ES-I3 (cell line): ENCODE data around the gene CLEC10A.
"Not testable (repeated sequence)": the region's sequence is repeated elsewhere in the genome, so short reads cannot be mapped to it uniquely, and the experiment has no call there.

ENCODE experiments used
- H3K36me3 ChIP-seq: 2 replicates; pipeline ENCODE4 v1.6.1; 2013; ENCODE audit warnings: mild to moderate bottlenecking, low read length, control low read depth, moderate library complexity; ENCODE audit not compliant: insufficient read depth
- H3K4me1 ChIP-seq: 2 replicates; pipeline ENCODE4 v1.6.1; 2013; ENCODE audit warnings: mild to moderate bottlenecking, control low read depth, low read length; ENCODE audit not compliant: insufficient read depth
- H3K9ac ChIP-seq: 2 replicates; pipeline ENCODE4 v1.6.1; 2013; ENCODE audit warnings: low read depth, mild to moderate bottlenecking, low read length, moderate library complexity
- H3K9me3 ChIP-seq: 2 replicates; pipeline ENCODE4 v1.6.1; 2013; ENCODE audit warnings: mild to moderate bottlenecking, low read length, moderate library complexity; ENCODE audit not compliant: control insufficient read depth, insufficient read depth

Gene CLEC10A

DNA sequence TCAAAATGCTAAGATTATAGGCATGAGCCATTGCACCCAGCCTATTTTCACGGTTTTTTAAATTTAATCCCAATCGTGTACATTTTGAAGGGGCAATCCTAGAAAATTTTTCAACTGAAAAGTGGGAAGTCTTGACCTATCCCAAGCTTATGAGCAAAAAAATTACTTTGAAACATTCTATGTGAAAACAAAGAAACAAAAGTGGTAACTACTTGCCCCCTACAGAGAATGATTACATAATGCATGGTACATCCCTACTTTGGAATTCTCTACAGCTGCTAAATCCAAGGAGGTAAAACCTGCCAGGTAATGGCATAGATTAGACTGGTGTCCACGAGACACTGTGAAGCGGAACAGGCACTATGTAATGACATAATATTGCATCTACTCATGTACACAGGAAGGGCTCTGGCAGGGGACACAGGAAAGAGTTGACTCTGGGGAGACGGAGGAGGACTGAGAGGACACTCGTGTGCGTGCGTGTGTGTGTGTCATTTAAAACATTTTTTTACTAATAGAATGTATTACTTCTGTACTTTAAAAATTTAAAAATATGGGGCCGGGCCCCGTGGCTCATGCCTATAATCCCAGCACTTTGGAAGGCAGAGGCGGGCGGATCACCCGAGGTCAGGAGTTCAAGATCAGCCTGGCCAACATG, 18.9 kb upstream of the CLEC10A start:
- Histone ChIP-seq H3K9ac (no peak overlapping the region), H3K4me1 (no peaks in the 10 kb centered on the region), H3K9me3 (no peaks in the 10 kb centered on the region), H3K36me3 (no peaks in the 10 kb centered on the region)

DNA sequence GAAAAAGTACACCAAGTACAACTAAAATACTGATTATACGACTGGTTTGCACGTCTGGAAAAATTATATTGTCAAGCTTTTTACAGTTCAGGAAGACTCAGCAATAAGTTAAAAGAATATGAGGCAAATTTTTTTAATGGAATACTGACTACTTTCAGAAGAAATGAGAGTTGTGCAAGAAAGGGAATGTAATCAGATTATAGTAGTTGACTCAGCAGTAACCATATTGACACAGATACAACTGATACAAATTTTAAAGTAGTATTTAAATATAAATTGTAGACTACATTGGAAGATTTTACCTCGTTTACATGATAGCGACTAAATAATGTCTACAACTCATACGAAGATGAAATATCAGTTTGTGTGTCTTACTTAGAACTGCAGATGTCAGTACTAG, 17.9 kb upstream of the CLEC10A start:
- Histone ChIP-seq H3K9ac (no peak overlapping the region), H3K36me3 (no peaks in the 10 kb centered on the region), H3K4me1 (no peaks in the 10 kb centered on the region), H3K9me3 (no peaks in the 10 kb centered on the region)

DNA sequence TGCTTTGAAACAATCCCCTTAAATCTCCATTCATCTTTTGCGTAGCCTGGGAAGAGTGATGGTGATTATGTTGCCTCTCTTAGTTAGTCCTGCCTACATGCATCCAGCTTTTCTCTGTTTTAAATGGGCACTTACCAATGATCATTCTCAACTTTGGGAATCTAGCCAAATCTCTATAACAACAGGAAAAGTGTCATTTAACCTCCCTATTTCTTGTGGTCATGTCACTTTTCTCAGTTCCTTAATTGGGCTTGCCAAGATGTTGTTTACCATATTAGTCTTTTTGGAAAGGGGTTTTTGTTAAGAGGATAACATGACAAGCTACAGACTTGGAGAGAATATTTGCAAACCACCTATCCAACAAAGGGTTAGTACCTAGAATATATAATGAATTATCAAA, 15.6 kb upstream of the CLEC10A start:
- Histone ChIP-seq H3K9me3 (no peaks in the 10 kb centered on the region), H3K9ac (no peak overlapping the region), H3K36me3 (no peaks in the 10 kb centered on the region), H3K4me1 (no peaks in the 10 kb centered on the region)

DNA sequence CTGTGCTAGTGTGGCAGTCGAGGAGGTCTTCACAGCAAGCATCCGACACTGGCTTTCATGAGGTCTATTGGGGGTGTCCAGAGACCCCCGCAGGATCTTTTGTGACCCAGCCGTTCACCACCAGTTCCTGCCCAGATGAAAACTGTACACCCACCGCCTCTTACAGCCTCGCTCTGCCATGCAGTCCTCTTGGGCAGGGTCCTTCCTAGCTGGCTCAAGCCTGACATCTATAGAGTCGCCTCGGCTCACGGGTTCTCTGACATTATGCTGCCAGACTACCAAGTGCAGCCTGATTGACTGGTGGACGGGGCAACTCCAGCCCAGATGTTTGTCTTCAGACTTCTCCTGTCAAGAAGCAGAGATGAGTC, 14.6 kb upstream of the CLEC10A start:
- H3K9me3 ChIP-seq, result no peaks in the 10 kb centered on the region
- H3K4me1 ChIP-seq, result no peaks in the 10 kb centered on the region
- H3K36me3 ChIP-seq, result no peaks in the 10 kb centered on the region
- no peak overlapping the region for H3K9ac ChIP-seq

DNA sequence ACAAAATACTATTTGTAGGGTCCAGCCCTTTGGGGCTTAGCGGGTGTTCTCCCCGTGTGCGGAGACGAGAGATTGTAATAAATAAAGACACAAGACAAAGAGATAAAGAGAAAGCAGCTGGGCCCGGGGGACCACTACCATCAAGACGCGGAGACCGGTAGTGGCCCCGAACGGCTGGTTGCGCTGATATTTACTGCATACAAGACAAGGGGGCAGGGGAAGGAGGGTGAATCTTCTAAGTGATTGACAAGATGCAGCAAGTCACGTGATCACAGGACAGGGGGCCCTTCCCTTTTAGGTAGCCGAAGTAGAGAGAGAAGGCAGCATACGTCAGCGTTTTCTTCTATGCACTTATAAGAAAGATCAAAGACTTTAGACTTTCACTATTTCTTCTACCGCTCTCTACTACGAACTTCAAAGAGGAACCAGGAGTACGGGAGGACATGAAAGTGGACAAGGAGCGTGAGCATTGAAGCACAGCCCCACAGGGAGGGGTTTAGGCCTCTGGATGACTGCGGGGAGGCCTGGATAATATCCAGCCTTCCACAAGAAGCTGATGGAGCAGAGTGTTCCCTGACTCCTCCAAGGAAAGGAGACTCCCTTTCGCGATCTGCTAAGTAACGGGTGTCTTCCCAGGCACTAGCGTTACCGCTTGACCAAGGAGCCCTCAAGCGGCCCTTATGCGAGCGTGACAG, 11.4 kb upstream of the CLEC10A start:
- not testable (repeated sequence) for H3K9me3 ChIP-seq, H3K9ac ChIP-seq, H3K36me3 ChIP-seq, H3K4me1 ChIP-seq

DNA sequence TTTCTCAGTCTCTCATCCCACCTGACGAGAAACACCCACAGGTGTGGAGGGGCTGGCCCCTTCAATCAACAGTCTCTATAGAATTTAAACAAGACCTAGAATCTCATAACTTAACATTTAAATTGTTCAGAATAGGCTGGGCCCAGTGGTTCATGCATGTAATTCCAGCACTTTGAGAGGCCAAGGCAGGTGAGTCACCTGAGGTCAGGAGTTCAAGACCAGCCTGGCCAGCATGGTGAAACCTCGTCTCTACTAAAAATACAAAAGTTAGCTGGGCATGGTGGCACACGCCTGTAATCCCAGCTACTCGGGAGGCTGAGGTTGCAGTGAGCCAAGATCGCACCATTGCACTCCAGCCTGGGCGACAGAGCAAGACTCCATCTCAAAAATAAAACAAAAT, 9.5 kb upstream of the CLEC10A start:
- not testable (repeated sequence) for H3K36me3 ChIP-seq, H3K9ac ChIP-seq, H3K4me1 ChIP-seq, H3K9me3 ChIP-seq

DNA sequence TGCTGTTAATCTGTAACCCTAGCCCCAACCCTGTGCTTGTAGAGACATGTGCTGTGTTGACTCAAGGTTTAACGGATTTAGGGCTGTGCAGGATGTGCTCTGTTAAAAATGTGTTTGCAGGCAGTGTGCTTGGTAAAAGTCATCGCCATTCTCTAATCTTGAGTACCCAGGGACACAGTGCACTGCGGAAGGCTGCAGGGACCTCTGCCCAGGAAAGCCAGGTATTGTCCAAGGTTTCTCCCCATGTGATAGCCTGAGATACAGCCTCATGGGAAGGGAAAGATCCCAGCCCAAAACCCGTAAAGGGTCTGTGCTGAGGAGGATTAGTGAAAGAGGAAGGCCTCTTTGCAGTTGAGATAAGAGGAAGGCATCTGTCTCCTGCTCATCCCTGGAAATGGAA, 8.4 kb upstream of the CLEC10A start:
- not testable (repeated sequence) for H3K36me3 ChIP-seq, H3K4me1 ChIP-seq, H3K9me3 ChIP-seq, H3K9ac ChIP-seq

DNA sequence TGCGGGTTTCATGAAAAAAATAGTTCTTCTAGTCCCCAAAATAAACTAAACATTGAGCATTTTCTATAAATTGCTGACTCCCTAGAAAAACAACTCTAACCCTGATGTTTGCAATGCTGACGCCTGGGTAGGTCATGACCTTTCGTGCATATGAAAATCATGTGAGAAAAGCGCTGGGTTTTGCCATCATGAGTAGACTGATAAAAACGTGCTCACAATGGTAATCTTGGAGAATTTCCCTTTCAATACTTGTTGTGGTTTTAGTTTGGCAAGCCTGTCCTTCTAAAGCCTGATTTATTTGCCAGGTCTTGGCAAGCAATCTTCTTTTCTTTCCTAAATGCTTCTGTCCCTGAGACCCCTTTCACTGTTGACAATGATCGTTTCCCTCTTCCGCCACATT, 4.0 kb upstream of the CLEC10A start:
- Histone ChIP-seq H3K9ac (no peak overlapping the region), H3K36me3 (no peaks in the 10 kb centered on the region), H3K4me1 (no peaks in the 10 kb centered on the region), H3K9me3 (no peaks in the 10 kb centered on the region)

DNA sequence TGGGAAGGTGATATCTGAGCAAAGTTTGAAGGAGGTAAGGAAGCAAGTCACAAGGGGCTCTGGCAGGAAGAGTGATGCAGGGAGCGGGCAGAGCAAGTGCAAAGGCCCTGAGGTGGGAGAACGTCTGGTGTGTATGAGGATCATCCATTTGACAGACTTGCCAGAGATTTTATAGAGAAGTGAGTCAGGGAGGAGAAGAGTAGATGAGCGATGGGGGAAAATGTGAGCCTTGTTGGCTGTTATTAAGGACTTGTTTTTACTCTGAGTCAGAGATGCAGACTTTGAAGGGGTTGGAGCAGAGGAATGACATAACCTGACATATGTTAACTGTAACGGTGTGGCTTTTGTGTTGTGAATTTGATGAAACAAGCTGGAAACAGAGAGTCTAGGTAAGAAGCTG, 3.5 kb upstream of the CLEC10A start:
- Histone ChIP-seq H3K4me1 (no peaks in the 10 kb centered on the region), H3K9me3 (no peaks in the 10 kb centered on the region), H3K36me3 (no peaks in the 10 kb centered on the region), H3K9ac (no peak overlapping the region)

DNA sequence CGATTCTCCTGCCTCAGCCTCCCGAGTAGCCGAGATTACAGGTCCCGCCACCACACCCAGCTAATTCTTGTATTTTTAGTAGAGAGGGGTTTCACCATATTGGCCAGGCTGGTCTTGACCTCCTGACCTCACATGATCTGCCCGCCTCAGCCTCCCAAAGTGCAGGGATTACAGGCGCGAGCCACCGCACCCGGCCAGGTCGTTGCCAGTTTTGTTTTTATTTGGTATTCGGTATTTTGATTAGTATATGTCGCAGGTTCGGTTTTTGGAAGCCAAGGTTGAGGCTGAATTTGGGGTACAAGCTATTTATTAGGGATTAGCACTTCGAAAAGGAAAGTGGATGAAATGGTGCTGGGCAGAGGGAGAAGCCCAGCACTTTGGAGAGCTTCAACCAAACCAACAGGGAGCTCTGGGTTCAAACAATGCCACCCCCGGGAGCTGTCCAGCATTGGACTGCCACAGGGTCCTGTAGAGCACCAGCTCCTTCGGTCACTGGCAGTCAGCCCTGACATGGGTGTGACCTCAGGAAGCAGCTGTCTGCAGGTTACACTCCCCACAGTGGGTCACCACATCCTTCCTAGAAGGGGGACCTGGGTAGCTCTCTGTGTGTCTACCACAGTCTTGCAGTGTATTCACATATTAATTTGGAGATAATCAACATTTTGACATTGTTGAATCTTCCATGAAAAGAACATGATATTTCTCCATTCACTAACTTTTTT, 1.5 kb upstream of the CLEC10A start:
- Histone ChIP-seq H3K4me1 (no peaks in the 10 kb centered on the region), H3K36me3 (no peaks in the 10 kb centered on the region), H3K9me3 (no peaks in the 10 kb centered on the region), H3K9ac (no peak overlapping the region)

DNA sequence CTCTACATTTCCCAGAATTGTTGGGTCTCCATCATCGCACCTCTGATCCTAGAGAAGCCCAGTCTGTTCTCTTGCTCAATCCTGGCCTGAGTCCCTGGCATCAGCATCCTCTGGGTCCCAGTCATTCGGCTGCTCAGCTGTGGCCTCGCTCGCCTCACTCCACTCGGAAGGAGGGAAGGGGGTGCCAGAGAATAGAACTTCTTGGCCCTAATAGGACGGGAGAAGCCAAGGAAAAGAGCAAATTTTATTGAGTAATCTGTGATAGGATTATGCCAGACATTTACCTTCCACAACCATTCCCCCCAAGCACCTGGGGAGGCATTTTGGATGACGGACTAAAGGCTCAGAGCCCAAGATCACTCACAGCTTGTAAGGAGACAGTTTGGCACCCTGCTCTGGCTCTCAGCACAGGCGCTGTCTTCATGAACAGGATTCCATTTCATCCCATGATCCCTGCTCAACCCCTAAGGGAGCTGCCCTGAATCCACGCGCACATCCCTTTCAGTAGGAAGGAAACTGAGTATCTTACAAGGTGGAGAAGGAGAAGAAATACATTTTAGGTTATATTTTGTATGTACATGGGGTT, 498 bp upstream of the CLEC10A start:
- no peaks in the 10 kb centered on the region for H3K9me3 ChIP-seq
- no peaks in the 10 kb centered on the region for H3K4me1 ChIP-seq
- H3K36me3 ChIP-seq, result no peaks in the 10 kb centered on the region
- no peak overlapping the region for H3K9ac ChIP-seq

DNA sequence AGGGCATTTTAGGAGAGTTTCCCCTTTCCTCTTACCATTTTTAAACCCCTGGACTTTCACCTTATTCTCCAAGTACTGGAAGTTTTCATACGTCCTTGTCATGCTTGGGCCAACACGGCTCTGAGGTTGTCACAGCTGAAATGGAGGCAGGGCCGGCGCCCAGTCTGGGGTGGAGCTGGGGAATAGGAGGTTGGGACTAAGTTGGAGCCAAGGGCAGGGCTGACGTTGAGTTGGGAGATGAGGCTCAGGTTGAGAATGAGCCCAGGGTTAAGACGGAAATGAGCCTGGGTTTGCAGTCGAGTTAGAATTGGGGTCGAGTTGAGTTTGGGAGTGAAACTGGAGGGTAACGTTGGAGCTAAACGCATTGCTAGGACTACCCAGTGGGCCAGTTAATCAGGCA, 1.3 kb downstream of the CLEC10A start:
- no peak overlapping the region for H3K9ac ChIP-seq
- no peaks in the 10 kb centered on the region for H3K36me3 ChIP-seq
- H3K9me3 ChIP-seq, result no peaks in the 10 kb centered on the region
- H3K4me1 ChIP-seq, result no peaks in the 10 kb centered on the region

DNA sequence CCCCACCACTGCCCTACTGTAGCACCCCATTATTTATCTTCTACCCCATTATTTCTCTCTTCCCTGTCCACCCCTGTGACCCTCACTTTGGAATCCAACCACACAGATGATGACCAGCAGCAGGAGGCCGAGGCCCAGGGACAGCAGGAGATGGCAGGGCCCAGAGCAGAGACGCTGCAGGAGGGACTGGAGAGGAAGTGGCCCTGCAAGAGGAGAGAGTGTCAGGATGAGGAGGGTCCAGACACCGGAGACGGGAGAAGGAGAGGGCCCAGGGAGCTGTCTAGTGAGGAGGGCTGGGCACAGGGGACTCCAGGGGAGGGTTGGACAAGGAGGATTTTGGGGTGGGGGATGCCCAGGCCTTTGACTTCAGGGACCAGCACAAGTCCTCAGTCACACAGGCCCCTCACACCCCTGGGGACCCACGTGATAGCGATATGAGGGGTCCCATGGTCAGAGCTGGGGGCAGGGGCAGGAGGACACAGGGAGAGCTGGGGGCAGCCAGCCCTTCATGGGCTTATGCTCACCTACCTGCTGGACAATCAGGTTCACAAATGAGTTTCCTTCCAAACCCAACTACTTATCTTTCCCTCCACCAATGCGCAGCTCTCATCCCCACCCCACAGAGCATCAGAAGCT, 2.0 kb downstream of the CLEC10A start:
- H3K4me1 ChIP-seq, result no peaks in the 10 kb centered on the region
- H3K9me3 ChIP-seq, result no peaks in the 10 kb centered on the region
- H3K9ac ChIP-seq, result no peak overlapping the region
- H3K36me3 ChIP-seq, result no peaks in the 10 kb centered on the region

DNA sequence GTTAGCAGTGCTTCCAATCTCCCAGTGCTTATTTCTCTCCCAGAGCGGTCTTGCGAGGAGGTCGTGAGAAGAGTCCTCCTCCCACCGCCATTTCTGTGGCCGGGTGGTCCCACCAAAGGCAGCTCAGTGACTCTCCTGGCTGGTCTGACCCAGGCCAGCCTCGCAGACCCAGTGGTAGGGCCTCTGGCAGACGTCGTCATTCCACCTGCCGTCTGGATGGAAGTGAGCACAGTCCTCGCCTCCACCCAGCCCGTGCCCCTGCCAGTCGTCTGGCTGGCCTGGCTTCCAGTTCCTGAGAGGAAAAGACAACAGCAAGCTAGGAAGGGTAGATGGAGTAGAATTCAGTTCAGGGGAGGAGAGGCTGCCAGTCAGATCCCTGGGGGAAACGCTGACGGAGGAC, 5.1 kb downstream of the CLEC10A start:
- no peak overlapping the region for H3K9ac ChIP-seq
- H3K9me3 ChIP-seq, result no peaks in the 10 kb centered on the region
- H3K36me3 ChIP-seq, result no peaks in the 10 kb centered on the region
- no peaks in the 10 kb centered on the region for H3K4me1 ChIP-seq
